Tibial artery (tissue), 4 donors: ENCODE results near the gene ARHGAP35.
"Not testable (repeated sequence)": the region's sequence is repeated elsewhere in the genome, so short reads cannot be mapped to it uniquely, and the experiment has no call there.

Experiments
- DNase-seq, 2 donors: peaks; one replicate each; pipeline ENCODE4 v3.0.0-alpha.2; 2019
- H3K27ac ChIP-seq, 2 donors: fragments of 200-600 bp; sonication (generic) in 1 of 2; 1 replicate in 1 of 2; 2 replicates in 1 of 2; pipeline ENCODE4 v1.5.1; 2018 to 2019; ENCODE audit warnings: mild to moderate bottlenecking in 1 of 2
- H3K27me3 ChIP-seq, 2 donors: fragments of 200-600 bp; sonication (generic) in 1 of 2; one replicate each; pipeline versions ENCODE4 v1.5.1 to v1.6.0; 2016 to 2019
- H3K36me3 ChIP-seq, 3 donors: fragments of 200-600 bp; sonication (generic) in 2 of 3; one replicate each; pipeline ENCODE4 v1.5.1; 2016 to 2019; ENCODE audit warnings: mild to moderate bottlenecking in 2 of 3
- H3K4me1 ChIP-seq, 4 donors: fragments of 200-600 bp; sonication (generic) in 2 of 4; 1 replicate in 3 of 4; 2 replicates in 1 of 4; pipeline ENCODE4 v1.5.1; 2016 to 2019
- H3K4me3 ChIP-seq, 2 donors: fragments of 200-600 bp; sonication (generic) in 1 of 2; 1 replicate in 1 of 2; 2 replicates in 1 of 2; pipeline ENCODE4 v1.5.1; 2018 to 2019; ENCODE audit warnings: mild to moderate bottlenecking in 2 of 2
- H3K9me3 ChIP-seq, 3 donors: fragments of 200-600 bp; sonication (generic) in 1 of 3; one replicate each; pipeline ENCODE4 v1.5.1; 2016 to 2019
- intact Hi-C: fragments of 100-400 bp; cut with DNase I; formaldehyde crosslinking; loops from one replicate; pipeline ENCODE4 v1.15.0; 2023; ENCODE audit warnings: low total_unique reads
- TF ChIP-seq, protein P1 (sequence below), 2 experiments: fragments of 200-600 bp in 1 of 2; fragments of 450-650 bp in 1 of 2; IDR thresholded peaks; one replicate each; pipeline ENCODE4 v1.5.1; 2017 to 2019; ENCODE audit warnings: antibody characterized with exemption in 2 of 2, mild to moderate bottlenecking in 1 of 2, moderate library complexity in 1 of 2

Gene ARHGAP35

GRCh38 chr19:46868025-46868802 lies 7.4 kb downstream of the ARHGAP35 start:
- H3K36me3 ChIP-seq, result no peaks in the 10 kb centered on the region
- peaks cover 3 to 65% (median 40%) of the 10 kb centered on the region in 4 donors for H3K4me1 ChIP-seq
- no peaks in the 10 kb centered on the region for H3K27me3 ChIP-seq
- H3K4me3 ChIP-seq, result no peak overlapping the region
- TF ChIP-seq, protein P1, sequence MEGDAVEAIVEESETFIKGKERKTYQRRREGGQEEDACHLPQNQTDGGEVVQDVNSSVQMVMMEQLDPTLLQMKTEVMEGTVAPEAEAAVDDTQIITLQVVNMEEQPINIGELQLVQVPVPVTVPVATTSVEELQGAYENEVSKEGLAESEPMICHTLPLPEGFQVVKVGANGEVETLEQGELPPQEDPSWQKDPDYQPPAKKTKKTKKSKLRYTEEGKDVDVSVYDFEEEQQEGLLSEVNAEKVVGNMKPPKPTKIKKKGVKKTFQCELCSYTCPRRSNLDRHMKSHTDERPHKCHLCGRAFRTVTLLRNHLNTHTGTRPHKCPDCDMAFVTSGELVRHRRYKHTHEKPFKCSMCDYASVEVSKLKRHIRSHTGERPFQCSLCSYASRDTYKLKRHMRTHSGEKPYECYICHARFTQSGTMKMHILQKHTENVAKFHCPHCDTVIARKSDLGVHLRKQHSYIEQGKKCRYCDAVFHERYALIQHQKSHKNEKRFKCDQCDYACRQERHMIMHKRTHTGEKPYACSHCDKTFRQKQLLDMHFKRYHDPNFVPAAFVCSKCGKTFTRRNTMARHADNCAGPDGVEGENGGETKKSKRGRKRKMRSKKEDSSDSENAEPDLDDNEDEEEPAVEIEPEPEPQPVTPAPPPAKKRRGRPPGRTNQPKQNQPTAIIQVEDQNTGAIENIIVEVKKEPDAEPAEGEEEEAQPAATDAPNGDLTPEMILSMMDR (IDR thresholded peaks at IDR 0.05), result no peak
- no peaks in the 10 kb centered on the region for H3K9me3 ChIP-seq
- DNase-seq, result no peak
- H3K27ac ChIP-seq, result no peak overlapping the region
- intact Hi-C loops, result loop anchor here (10.0 kb wide), 1 partner anchor 77 kb away; no protein-coding TSS in a partner anchor

DNA sequence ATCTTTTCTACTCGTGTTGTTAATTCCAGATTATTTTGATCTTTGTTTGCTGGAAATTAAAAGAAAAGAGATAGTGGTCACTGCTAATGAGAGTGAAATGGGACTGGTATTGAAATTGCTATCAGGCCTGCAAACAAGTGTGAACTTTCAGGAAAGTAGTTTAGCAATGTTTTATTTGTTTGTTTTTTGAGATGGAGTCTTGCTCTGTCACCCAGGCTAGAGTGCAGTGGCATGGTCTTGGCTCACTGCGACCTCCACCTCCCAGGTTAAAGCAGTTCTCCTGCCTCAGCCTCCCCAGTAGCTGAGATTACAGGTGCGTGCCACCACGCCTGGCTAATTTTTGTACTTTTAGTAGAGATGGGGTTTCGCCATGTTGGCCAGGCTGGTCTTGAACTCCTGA lies 10.4 kb downstream of the ARHGAP35 start:
- H3K27me3 ChIP-seq, intact Hi-C loops, H3K36me3 ChIP-seq, H3K27ac ChIP-seq, H3K9me3 ChIP-seq, DNase-seq, H3K4me3 ChIP-seq: not testable (repeated sequence)
- H3K4me1 ChIP-seq, result peaks cover 3 to 40% (median 21%) of the 10 kb centered on the region in 4 donors

DNA sequence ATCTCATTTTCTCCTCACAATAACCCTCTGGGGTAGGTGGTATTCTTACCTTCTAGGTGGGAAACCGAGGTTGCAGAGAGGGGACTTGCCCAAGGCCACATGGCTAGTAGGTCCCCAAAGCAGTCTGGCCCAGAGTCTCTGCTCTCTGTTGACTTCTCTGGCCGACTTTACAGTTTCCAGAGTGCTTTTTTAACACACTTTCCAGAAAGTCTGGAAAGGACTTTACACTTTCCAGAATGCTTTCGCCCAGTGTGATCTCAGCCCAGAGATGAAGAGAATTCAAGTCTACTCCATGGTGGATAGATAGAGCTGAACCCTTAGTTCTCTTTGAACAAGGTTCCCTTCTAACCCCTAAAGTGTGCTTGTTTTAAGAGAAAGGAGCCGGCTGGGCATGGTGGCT lies 12.2 kb downstream of the ARHGAP35 start:
- H3K27ac ChIP-seq, result no peak overlapping the region
- intact Hi-C loops, result no loop called here
- DNase-seq, result no peak
- H3K4me3 ChIP-seq, result no peak overlapping the region
- H3K36me3 ChIP-seq, result no peaks in the 10 kb centered on the region
- TF ChIP-seq, protein P1 (IDR thresholded peaks at IDR 0.05), result no peak
- peaks cover 0 to 22% (median 7%) of the 10 kb centered on the region in 4 donors for H3K4me1 ChIP-seq
- H3K27me3 ChIP-seq, result no peaks in the 10 kb centered on the region
- H3K9me3 ChIP-seq, result no peaks in the 10 kb centered on the region

GRCh38 chr19:46875234-46875633 lies 14.4 kb downstream of the ARHGAP35 start:
- H3K4me1 ChIP-seq, result peaks cover 0 to 18% (median 9%) of the 10 kb centered on the region in 4 donors
- H3K36me3 ChIP-seq, result no peaks in the 10 kb centered on the region
- H3K27ac ChIP-seq, result no peak overlapping the region
- intact Hi-C loops, result no loop called here
- no peaks in the 10 kb centered on the region for H3K27me3 ChIP-seq
- no peak for DNase-seq
- H3K9me3 ChIP-seq, result no peaks in the 10 kb centered on the region
- TF ChIP-seq, protein P1 (IDR thresholded peaks at IDR 0.05), result no peak
- H3K4me3 ChIP-seq, result no peak overlapping the region

GRCh38 chr19:46875657-46876056 lies 14.9 kb downstream of the ARHGAP35 start:
- H3K27ac ChIP-seq, result no peak overlapping the region
- H3K27me3 ChIP-seq, result no peaks in the 10 kb centered on the region
- TF ChIP-seq, protein P1 (IDR thresholded peaks at IDR 0.05), result no peak
- H3K9me3 ChIP-seq, result no peaks in the 10 kb centered on the region
- H3K36me3 ChIP-seq, result no peaks in the 10 kb centered on the region
- intact Hi-C loops, result no loop called here
- no peak overlapping the region for H3K4me3 ChIP-seq
- no peak for DNase-seq
- peaks cover 0 to 17% (median 9%) of the 10 kb centered on the region in 4 donors for H3K4me1 ChIP-seq

GRCh38 chr19:46878613-46879375 lies 18.0 kb downstream of the ARHGAP35 start:
- H3K9me3 ChIP-seq, result no peaks in the 10 kb centered on the region
- no peaks in the 10 kb centered on the region for H3K36me3 ChIP-seq
- no peaks in the 10 kb centered on the region for H3K27me3 ChIP-seq
- intact Hi-C loops, result no loop called here
- no peak for DNase-seq
- TF ChIP-seq, protein P1 (IDR thresholded peaks at IDR 0.05), result no peak
- H3K4me1 ChIP-seq, result peaks cover 0 to 25% (median 7%) of the 10 kb centered on the region in 4 donors
- no peak overlapping the region for H3K4me3 ChIP-seq
- no peak overlapping the region for H3K27ac ChIP-seq
